GM19397 (cell line): ENCODE measurements around the gene C8G.

Source experiments
- ATAC-seq: cut with Tn5 transposase; IDR thresholded peaks from one replicate; pipeline ENCODE4 v1.9.1; 2021; ENCODE audit warnings: mild to moderate bottlenecking, moderate library complexity; ENCODE audit not compliant: unreplicated experiment

The C8G gene

DNA sequence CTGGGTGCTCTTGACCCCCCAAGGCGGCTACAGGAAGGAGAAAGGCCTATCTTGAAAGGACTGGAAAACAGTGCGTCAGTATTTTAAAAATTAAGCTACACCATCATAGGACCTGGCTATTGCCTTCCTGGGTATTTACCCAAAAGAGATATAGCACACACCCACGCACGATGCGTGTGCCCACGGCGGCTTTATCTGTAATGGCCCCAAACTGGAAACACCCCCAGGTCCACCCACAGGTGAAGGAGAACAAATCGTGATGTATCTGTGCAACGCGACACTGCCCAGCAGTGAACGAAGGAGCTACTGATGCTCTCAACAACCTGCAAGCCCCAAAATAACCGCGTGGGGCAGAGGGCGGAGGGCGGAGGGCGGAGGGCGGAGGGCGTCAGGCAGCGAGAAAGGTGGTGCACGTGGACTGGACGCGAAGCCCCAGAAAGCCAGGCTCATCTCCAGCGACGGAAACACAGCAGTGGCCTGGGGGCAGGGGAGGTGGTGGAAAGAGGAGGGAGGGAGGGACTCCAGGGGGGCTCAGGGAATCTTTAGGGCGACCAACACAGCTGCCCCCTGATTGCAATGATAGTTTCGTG, 19.9 kb downstream of the C8G start:
- ATAC-seq = no peak

DNA sequence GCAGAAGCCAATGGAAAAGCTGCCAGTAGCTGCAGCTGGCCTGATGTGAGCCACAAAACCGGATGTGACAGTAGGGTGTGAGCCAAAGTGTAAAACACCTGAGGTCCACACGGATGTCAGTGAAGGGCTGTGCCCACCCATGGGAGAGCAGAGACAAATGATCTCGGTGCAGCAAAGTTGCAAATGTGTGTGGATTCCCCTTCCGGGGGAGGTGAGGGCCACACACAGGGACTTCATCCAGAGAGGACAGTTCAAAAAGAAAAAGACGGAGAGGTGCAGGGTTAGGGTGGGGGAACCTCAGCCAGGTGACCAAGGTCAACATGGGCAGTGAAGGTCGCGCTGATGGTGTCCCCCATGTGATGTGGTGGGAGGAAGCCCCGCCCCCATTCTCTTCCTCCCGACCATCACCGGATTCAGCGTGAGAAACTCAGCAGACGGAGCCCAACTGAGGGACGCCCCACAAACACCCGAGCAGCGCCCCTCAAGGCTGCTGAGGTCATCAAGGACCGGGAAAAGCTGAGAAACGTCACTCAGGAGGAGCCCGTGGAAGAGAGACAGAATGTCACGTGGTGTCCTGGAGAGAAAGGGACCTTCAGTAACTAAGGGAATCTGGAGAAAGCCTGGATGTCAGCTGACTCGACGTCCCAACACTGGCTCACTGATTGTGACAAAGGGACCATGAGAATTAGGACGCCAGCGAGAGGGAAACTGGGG, 20.9 kb downstream of the C8G start:
- ATAC-seq = no peak

GRCh38 chr9:136968333-136969127, 23.5 kb downstream of the C8G start:
- no peak for ATAC-seq

DNA sequence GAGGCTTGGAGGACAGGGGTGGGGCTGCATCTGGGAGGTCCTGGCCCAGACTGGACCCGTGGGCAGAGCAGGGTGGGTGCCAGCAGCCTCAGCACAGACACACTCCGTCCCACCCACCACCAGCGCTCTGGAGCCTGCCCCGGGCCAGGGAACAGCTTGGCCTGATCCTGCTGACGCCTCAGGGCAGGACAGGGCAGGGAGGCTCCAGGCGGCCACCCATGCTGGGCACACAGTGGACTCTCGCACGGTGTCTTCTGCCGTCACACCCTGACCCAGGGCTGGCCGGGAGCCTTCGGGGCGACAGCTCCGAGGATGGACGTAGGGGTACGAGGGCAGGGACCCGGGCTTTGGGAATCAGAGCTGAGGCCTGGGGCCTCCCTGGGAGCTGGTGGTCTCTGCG, 24.1 kb downstream of the C8G start:
- ATAC-seq = no peak

DNA sequence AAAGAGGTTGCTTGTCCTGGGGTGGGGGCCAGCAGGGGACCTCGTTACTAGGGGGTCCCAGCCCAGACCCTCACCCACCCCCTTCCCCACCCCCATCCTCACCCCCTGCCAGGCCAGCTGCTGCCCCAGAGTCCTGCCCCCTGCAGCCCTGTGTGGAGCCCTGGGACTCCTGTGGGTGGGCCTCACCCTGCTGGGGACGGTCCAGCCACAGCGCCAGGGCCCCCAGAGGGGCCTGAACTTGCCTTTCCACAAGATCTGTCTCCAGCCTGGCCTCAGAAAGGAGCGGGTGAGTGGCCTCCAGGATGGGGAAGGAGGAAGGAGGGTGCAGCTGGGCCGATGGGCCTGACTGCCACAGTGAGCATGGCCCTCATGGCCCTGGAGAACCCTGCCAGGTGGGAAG, 24.7 kb downstream of the C8G start:
- no peak for ATAC-seq

- ATAC-seq = no peak
Measured at GRCh38 chr9:136970361-136970760, 25.3 kb downstream of the C8G start.

DNA sequence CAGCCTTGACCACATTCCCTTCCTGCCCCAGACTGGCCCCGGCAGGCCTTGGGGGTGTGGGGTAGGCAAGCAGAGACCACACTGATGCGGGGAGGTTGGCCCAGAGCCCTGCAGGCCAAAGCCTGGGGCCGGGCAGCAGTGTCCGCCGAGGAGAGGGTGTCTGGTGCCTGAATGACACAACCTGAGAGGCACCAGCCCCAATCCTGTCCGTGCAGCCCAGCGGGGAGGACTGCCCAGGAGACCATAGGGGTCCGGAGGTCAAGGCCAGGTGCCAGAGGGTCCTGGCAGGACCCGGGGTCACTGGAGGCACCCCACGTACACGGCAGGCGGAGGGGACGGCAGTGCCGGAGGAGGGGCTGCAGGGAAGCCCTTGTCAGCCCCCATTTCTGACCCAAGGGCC, 26.7 kb downstream of the C8G start:
- no peak for ATAC-seq

DNA sequence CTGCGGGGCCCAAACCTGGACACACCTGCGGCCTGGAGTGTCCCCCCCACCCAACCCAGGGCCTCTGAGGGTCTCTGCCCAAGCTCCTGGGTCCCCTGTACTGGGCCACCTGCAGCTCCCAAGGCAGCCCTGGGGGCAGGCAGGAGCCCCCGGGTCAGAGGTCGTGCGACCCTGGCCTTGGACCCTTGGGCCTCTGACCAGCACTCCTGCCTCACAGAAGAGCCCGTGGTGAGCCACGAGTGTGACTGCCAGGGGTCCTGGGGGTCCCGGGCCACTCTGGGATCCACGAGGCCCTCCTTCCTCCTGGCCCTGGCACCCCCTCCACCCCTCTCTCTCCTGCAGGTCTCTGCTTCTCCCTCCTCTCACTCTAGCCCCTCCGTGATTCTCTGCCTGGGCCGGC, 27.3 kb downstream of the C8G start:
- no peak for ATAC-seq

GRCh38 chr9:136972743-136973142, 27.7 kb downstream of the C8G start:
- no peak for ATAC-seq

- ATAC-seq = no peak
Measured at GRCh38 chr9:136973618-136974617, 28.9 kb downstream of the C8G start.

DNA sequence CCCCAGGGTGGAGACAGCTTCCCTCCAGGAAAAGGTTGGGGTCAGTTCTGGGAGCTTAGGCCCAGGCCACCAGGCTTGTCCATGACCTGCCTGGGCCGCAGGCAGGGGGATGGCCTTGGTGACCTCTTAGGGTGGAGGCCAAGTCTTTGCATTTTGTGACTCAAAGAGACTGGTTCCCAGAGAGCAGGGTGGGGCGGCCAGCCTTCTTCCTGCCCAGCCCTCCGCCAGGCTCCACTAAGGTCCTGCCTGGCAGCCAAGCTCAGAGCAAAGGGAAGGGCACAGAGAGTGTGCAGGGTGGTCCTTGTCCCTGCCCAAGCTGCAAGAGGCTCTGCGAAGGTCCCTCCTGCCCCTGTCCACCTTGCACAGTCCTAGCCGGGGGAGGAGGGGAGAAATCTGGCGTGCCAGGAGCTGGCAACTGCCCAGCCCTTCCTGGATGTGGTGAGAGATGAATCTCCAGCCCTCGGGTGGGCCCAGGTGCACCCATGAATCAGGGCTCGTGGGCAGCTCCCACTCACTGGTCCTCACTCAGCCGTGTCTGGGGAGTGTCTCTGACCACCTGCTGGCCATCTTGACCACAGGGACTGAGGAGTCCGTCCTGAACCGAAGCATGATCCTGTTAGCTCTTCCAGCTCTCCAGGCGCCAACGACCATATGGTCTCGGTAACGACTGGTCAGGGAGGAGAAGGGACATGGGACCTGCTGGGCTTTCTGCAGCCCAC, 29.9 kb downstream of the C8G start:
- no peak for ATAC-seq

DNA sequence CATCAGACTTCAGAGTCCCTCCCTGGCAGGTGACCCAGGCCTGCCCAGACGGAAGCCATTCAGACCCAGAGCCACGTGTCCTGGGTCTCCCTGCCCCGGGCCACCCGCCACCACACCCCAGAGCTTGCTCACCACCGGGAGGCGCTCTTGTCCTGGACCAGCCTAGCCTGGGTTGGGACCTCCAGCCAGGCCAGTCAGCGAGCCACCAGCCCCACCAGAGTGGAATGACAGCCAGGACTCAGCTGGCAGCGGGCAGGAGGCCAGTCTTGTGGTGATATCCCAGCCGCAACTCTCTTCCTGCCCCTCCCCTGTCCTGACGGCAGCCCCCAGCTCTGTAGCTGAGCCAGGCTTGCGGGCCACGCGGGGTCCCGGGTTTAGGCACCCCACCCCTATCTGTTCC, 30.6 kb downstream of the C8G start:
- ATAC-seq = no peak

DNA sequence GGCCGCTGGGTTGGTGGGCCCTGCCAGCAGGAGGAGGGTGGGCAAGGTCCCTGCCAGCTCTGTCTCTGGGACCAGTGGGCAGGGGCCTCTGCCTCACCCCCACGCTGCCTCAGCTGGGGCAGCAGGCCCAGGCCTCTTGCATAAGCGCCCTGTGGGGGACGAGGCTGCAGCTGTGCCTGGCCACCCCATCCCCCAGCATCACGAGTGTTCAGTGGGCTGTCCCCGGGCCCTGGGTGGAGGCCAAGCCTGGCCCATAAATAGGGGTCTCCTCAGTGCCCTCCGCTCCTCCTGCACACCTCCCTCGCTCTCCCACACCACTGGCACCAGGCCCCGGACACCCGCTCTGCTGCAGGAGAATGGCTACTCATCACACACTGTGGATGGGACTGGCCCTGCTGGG, 32.2 kb downstream of the C8G start, which contains the start of gene PTGDS:
TSS of gene PTGDS (plus strand) at position 282 of the 400 bp plus-strand sequence. CDS start at position 357, 75 bp downstream.
- no peak for ATAC-seq

DNA sequence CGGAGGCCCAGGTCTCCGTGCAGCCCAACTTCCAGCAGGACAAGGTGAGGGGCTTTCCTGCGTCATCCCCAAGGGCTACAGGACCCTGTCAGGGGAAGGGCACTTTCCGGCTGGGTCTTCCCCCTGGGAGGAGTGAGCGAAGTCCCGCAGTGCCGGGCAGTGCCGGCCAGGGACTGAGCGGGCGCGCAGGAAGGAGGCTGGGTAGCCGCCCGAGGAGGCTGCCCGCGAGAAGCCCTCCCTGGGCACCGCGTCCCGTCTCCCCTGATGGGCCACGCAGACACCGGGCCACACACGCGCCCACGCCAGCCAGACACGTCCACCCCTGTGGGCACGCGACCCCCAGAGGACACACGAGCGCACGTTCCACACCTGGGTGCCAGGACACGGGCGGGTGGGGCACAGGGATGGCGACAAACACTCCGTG, 32.6 kb downstream of the C8G start:
- ATAC-seq = no peak

DNA sequence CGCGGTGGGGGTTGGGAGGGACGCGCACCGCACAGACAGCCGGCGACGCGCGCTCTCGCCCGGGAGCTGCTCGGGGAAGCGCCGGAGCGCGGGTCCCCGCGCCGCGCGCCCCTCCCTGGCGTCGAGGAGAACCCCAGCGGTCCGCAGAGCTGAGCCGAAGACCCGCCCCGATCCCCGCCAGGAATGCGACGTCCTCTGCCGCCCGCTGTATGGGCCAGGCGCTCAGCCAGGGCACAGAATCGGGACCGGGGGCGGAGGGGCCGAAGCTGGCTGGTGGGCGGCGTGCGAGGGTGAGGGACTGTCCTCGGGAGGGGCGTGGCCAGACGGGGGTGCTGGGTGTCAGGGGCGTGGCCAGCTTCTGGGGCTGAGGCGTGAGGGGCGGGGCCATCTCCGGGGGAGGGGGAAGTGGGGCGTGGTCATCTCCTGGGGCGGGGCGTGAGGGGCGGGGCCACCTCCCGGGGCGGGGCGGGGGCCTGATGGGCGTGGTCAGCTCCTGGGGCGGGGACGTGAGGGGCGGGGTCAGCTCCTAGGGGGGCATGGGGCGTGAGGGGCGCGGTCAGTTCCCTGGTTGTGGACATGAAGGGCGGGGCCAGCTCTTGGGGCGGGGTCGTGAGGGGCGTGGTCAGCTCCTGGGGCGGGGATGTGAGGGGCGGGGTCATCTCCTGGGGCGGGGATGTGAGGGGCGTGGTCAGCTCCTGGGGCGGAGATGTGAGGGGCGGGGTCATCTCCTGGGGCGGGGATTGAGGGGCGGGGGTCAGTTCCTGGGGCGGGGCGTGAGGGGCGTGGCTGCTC, 33.2 kb downstream of the C8G start:
- no peak for ATAC-seq

GRCh38 chr9:136978865-136979544, 34.0 kb downstream of the C8G start:
- ATAC-seq = no peak

DNA sequence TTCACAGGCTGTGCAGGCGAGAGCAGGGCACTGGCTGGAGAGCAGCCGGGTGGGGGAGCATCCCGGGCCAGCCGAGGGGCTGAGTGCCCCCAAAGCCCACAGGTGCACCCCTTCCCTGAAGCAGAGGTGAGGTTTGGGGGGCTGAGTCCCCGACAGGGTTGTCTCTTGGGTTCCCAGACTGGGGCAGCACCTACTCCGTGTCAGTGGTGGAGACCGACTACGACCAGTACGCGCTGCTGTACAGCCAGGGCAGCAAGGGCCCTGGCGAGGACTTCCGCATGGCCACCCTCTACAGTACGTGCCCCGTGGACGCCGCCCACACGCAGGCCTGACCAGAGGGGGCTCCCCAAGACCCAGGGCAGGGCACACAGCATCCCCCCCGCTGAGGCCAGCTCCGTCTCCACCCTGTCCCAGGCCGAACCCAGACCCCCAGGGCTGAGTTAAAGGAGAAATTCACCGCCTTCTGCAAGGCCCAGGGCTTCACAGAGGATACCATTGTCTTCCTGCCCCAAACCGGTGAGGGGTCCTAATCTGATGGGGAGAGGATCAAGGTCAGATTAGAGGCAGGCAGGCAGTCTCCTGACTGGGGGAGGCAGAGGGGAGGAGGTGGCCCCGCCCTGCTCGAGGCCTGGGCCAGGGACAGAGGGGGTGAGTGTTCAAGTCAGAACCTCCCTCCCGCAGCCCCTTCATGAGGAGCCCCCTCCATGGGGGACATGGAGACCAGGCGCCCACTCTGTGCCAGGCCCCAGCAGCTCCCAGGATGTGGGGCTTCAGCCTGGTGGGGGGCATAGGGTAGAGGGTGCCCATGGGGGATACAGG, 34.9 kb downstream of the C8G start:
- no peak for ATAC-seq
